NCI-H524 (cell line): Measurements from ENCODE around the gene IRF1.

Source experiments
- DNase-seq, 2 experiments: peaks; one replicate each; lab custom pipeline; 2025; lab: John Stamatoyannopoulos, UW

IRF1 gene

GRCh38 chr5:132500931-132501628, 10.5 kb upstream of the IRF1 start:
- peak; percentile 9 to 48 for DNase-seq

- no peak for DNase-seq
Observed at GRCh38 chr5:132500244-132500930, 9.8 kb upstream of the IRF1 start.

- DNase-seq: no peak
Observed at GRCh38 chr5:132499440-132500243, 9.1 kb upstream of the IRF1 start.

GRCh38 chr5:132498686-132499271, 8.2 kb upstream of the IRF1 start:
- DNase-seq: no peak

GRCh38 chr5:132498152-132498551, 7.6 kb upstream of the IRF1 start:
- no peak for DNase-seq

GRCh38 chr5:132497488-132497997, 7.0 kb upstream of the IRF1 start:
- DNase-seq: no peak

- peak; percentile 10 to 34 for DNase-seq
Observed at GRCh38 chr5:132496631-132497487, 6.3 kb upstream of the IRF1 start.

- DNase-seq: peak; percentile 4 to 26
Observed at GRCh38 chr5:132496191-132496630, 5.6 kb upstream of the IRF1 start.

- peak; percentile 25 to 56 for DNase-seq
Observed at GRCh38 chr5:132495667-132496190, 5.2 kb upstream of the IRF1 start.

- no peak for DNase-seq
Observed at GRCh38 chr5:132493821-132494220, 3.2 kb upstream of the IRF1 start.

- no peak for DNase-seq
Observed at GRCh38 chr5:132493241-132493640, 2.7 kb upstream of the IRF1 start.

- no peak for DNase-seq
Observed at GRCh38 chr5:132492386-132493125, 2.0 kb upstream of the IRF1 start.

GRCh38 chr5:132491368-132492364, 1.1 kb upstream of the IRF1 start:
- DNase-seq: no peak

- DNase-seq: peak in 1 of 2 experiments; percentile 46
Observed at GRCh38 chr5:132489871-132490483, 596 bp downstream of the IRF1 start.

GRCh38 chr5:132489051-132489770, 1.4 kb downstream of the IRF1 start:
- no peak for DNase-seq

GRCh38 chr5:132488590-132488989, 2.0 kb downstream of the IRF1 start:
- DNase-seq: no peak

GRCh38 chr5:132487841-132488555, 2.6 kb downstream of the IRF1 start:
- DNase-seq: no peak
